Neural cell (in vitro differentiated cells): ENCODE measurements around the gene SP4. TPM values are rescaled to one million over a fixed set of nuclear protein-coding genes. Genes with fewer than 3 reads are reported as not detected.

Source experiments
- H2AFZ ChIP-seq: fragments of 200-600, 300-800 bp; sonication (generic), shearing (Covaris generic); 2 replicates; pipeline ENCODE4 v1.6.0; 2014; ENCODE audit warnings: low read depth, mild to moderate bottlenecking, antibody characterized with exemption, low read length, moderate library complexity
- H3F3A ChIP-seq: fragments of 200-600 bp; shearing (Covaris generic); 2 replicates; pipeline ENCODE4 v1.6.1; 2016; ENCODE audit warnings: mild to moderate bottlenecking, moderate library complexity, mixed read lengths, antibody characterized with exemption, low read length; ENCODE audit not compliant: insufficient read depth, poor library complexity, severe bottlenecking
- H3K27ac ChIP-seq: fragments of 200-600, 300-800 bp; sonication (generic), shearing (Covaris generic); 2 replicates; pipeline ENCODE4 v1.5.1; 2014; ENCODE audit warnings: mild to moderate bottlenecking, low read length, moderate library complexity
- H3K27me3 ChIP-seq: fragments of 300-800, 200-600 bp; sonication (generic), shearing (Covaris generic); 2 replicates; pipeline ENCODE4 v1.6.0; 2014; ENCODE audit warnings: mild to moderate bottlenecking, low read depth, low read length, moderate library complexity; ENCODE audit not compliant: insufficient read depth
- H3K36me3 ChIP-seq: fragments of 300-800, 200-600 bp; sonication (generic), shearing (Covaris generic); 2 replicates; pipeline ENCODE4 v1.5.1; 2014; ENCODE audit warnings: mild to moderate bottlenecking, antibody characterized with exemption, low read length, moderate library complexity; ENCODE audit not compliant: insufficient read depth
- H3K4me2 ChIP-seq: fragments of 300-800, 200-600 bp; sonication (generic), shearing (Covaris generic); 2 replicates; pipeline ENCODE4 v1.6.0; 2014; ENCODE audit warnings: mild to moderate bottlenecking, low read length
- H3K4me3 ChIP-seq: fragments of 300-800, 200-600 bp; sonication (generic), shearing (Covaris generic); 2 replicates; pipeline ENCODE4 v1.5.1; 2014; ENCODE audit warnings: mild to moderate bottlenecking, low read length, moderate library complexity
- H3K79me2 ChIP-seq: fragments of 200-600 bp; shearing (Covaris generic); replicated peaks from 2 replicates; pipeline ENCODE4 v1.6.0; 2014; ENCODE audit warnings: mild to moderate bottlenecking, low read length, moderate library complexity; ENCODE audit not compliant: insufficient read depth
- H3K9ac ChIP-seq: fragments of 300-800, 200-600 bp; sonication (generic), shearing (Covaris generic); 2 replicates; pipeline ENCODE4 v1.6.1; 2016; ENCODE audit warnings: mild to moderate bottlenecking, low read length, mixed read lengths
- H3K9me2 ChIP-seq: fragments of 200-600 bp; shearing (Covaris generic); 2 replicates; pipeline ENCODE4 v1.6.1; 2016; ENCODE audit warnings: mild to moderate bottlenecking, low read length, mixed read lengths; ENCODE audit not compliant: insufficient read depth
- H3K9me3 ChIP-seq: fragments of 200-600, 300-800 bp; sonication (generic), shearing (Covaris generic); 2 replicates; pipeline ENCODE4 v1.6.1; 2016; ENCODE audit warnings: mild to moderate bottlenecking, mixed run types, low read length, moderate library complexity, mixed read lengths
- H4K20me1 ChIP-seq: fragments of 200-600 bp; shearing (Covaris generic); 2 replicates; pipeline ENCODE4 v1.6.1; 2016; ENCODE audit warnings: mild to moderate bottlenecking, mixed run types; ENCODE audit not compliant: insufficient read depth
- EP300 ChIP-seq: fragments of 450-650 bp; conservative IDR thresholded peaks from 2 replicates; pipeline ENCODE4 v1.6.1; 2014; ENCODE audit warnings: antibody characterized with exemption, mild to moderate bottlenecking, moderate library complexity; ENCODE audit not compliant: poor library complexity, severe bottlenecking
- EZH2 ChIP-seq: fragments of 200-600, 300-800 bp; shearing (Covaris generic), sonication (generic); IDR thresholded peaks from 2 replicates; pipeline ENCODE4 v1.6.1; 2014; ENCODE audit warnings: antibody characterized with exemption, low read length, borderline replicate concordance, mild to moderate bottlenecking; ENCODE audit not compliant: insufficient read depth, poor library complexity, severe bottlenecking
- MXI1 ChIP-seq: fragments of 450-650 bp; conservative IDR thresholded peaks from 2 replicates; pipeline ENCODE4 v1.6.1; 2014; ENCODE audit warnings: antibody characterized with exemption, mild to moderate bottlenecking; ENCODE audit not compliant: poor library complexity, severe bottlenecking
- POLR2AphosphoS5 ChIP-seq: IDR thresholded peaks from 2 replicates; pipeline ENCODE4 v1.6.1; 2012
- RAD21 ChIP-seq: fragments of 450-650 bp; conservative IDR thresholded peaks from 2 replicates; pipeline ENCODE4 v1.6.1; 2014; ENCODE audit warnings: antibody characterized with exemption, mild to moderate bottlenecking, moderate library complexity
- SMC3 ChIP-seq: fragments of 450-650 bp; conservative IDR thresholded peaks from 2 replicates; pipeline ENCODE4 v1.6.1; 2014; ENCODE audit warnings: antibody characterized with exemption, mild to moderate bottlenecking, moderate library complexity; ENCODE audit not compliant: poor library complexity
- TAF1 ChIP-seq: IDR thresholded peaks from 2 replicates; pipeline ENCODE4 v1.6.1; 2012; ENCODE audit warnings: low read depth
- polyA plus RNA-seq: library from polyadenylated mRNA; depleted of rRNA; stranded (reverse); fragments of >200 nt; gene quantifications from 2 replicates; pipeline ENCODE4 v1.2.3, GENCODE V29; 2014
- TF ChIP-seq, protein P1 (sequence below): fragments of 450-650 bp; IDR thresholded peaks from 2 replicates; pipeline ENCODE4 v1.5.1; 2014; ENCODE audit warnings: antibody characterized with exemption, mild to moderate bottlenecking, moderate library complexity; ENCODE audit not compliant: poor library complexity, severe bottlenecking
- TF ChIP-seq, protein P2 (sequence below): IDR thresholded peaks from 2 replicates; pipeline ENCODE4 v1.6.1; 2012; ENCODE audit warnings: borderline replicate concordance

The SP4 gene
- polyA plus RNA-seq, 1 donor from 2014 or later = 27.8 TPM

DNA sequence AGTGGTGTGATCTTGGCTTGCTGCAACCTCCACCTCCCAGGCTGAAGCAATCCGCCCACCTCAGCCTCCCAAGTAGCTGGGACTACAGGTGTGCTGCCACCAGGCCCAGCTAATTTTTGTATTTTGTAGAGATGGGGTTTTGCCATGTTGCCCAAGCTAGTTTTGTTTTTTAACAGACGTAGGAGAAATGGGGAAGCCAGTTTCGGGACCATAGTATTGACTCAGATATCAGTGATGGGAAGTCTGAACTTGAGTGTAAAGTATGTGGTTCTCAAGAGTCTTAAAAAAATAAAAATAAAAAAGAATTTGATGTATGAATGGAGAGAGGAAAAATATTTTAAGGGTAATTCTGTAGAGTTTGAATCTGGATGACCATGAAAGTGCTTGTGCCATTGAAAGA is 34.2 kb downstream of the SP4 start:
- H3K79me2 ChIP-seq = peaks cover 11% of the 10 kb centered on the region
- no peak overlapping the region for H3K4me3 ChIP-seq
- no peaks in the 10 kb centered on the region for H4K20me1 ChIP-seq
- H3K36me3 ChIP-seq = no peaks in the 10 kb centered on the region
- no peak overlapping the region for H3K27ac ChIP-seq
- H3K27me3 ChIP-seq = no peaks in the 10 kb centered on the region
- H2AFZ ChIP-seq = no peak overlapping the region
- TF ChIP-seq EP300 = no peak
- TF ChIP-seq, protein P1, sequence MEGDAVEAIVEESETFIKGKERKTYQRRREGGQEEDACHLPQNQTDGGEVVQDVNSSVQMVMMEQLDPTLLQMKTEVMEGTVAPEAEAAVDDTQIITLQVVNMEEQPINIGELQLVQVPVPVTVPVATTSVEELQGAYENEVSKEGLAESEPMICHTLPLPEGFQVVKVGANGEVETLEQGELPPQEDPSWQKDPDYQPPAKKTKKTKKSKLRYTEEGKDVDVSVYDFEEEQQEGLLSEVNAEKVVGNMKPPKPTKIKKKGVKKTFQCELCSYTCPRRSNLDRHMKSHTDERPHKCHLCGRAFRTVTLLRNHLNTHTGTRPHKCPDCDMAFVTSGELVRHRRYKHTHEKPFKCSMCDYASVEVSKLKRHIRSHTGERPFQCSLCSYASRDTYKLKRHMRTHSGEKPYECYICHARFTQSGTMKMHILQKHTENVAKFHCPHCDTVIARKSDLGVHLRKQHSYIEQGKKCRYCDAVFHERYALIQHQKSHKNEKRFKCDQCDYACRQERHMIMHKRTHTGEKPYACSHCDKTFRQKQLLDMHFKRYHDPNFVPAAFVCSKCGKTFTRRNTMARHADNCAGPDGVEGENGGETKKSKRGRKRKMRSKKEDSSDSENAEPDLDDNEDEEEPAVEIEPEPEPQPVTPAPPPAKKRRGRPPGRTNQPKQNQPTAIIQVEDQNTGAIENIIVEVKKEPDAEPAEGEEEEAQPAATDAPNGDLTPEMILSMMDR = no peak
- no peak for TF ChIP-seq SMC3
- TF ChIP-seq EZH2 = no peak
- TF ChIP-seq POLR2AphosphoS5 = no peak
- no peak for TF ChIP-seq RAD21
- TF ChIP-seq, protein P2, sequence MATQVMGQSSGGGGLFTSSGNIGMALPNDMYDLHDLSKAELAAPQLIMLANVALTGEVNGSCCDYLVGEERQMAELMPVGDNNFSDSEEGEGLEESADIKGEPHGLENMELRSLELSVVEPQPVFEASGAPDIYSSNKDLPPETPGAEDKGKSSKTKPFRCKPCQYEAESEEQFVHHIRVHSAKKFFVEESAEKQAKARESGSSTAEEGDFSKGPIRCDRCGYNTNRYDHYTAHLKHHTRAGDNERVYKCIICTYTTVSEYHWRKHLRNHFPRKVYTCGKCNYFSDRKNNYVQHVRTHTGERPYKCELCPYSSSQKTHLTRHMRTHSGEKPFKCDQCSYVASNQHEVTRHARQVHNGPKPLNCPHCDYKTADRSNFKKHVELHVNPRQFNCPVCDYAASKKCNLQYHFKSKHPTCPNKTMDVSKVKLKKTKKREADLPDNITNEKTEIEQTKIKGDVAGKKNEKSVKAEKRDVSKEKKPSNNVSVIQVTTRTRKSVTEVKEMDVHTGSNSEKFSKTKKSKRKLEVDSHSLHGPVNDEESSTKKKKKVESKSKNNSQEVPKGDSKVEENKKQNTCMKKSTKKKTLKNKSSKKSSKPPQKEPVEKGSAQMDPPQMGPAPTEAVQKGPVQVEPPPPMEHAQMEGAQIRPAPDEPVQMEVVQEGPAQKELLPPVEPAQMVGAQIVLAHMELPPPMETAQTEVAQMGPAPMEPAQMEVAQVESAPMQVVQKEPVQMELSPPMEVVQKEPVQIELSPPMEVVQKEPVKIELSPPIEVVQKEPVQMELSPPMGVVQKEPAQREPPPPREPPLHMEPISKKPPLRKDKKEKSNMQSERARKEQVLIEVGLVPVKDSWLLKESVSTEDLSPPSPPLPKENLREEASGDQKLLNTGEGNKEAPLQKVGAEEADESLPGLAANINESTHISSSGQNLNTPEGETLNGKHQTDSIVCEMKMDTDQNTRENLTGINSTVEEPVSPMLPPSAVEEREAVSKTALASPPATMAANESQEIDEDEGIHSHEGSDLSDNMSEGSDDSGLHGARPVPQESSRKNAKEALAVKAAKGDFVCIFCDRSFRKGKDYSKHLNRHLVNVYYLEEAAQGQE = no peak
- TF ChIP-seq MXI1 = no peak
- no peak for TF ChIP-seq TAF1
- H3K9me2 ChIP-seq = no peaks in the 10 kb centered on the region
- H3K9ac ChIP-seq = no peak overlapping the region
- H3K4me2 ChIP-seq = no peak overlapping the region
- no peaks in the 10 kb centered on the region for H3F3A ChIP-seq
- no peaks in the 10 kb centered on the region for H3K9me3 ChIP-seq

DNA sequence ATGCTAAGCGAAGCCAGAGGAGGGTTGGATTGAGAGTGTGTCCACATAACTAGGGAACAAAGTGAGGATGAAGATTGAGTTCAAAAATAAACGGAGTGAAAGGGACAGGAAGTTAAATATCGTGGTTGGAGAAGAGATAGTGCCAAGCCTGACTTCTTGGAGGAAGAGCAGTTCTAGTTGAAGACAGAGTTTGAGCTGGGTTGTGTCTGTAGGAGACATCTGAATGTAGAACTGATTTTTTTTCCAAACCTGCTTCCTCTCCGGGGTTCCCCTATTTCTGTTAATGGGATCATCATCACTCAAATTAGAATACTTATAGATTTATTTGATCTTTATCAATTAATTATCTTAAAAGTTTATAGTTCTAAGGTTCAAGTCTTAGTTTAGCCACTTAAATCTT is 35.6 kb downstream of the SP4 start:
- Histone ChIP-seq H3K9me2 (no peaks in the 10 kb centered on the region), H4K20me1 (no peaks in the 10 kb centered on the region), H3K27me3 (no peaks in the 10 kb centered on the region), H2AFZ (no peak overlapping the region), H3K79me2 (peaks cover 15% of the 10 kb centered on the region), H3K4me3 (no peak overlapping the region), H3F3A (no peaks in the 10 kb centered on the region), H3K36me3 (no peaks in the 10 kb centered on the region), H3K9me3 (no peaks in the 10 kb centered on the region), H3K4me2 (no peak overlapping the region), H3K27ac (no peak overlapping the region), H3K9ac (no peak overlapping the region)
- no peak for TF ChIP-seq MXI1
- TF ChIP-seq EZH2 = no peak
- TF ChIP-seq POLR2AphosphoS5 = no peak
- TF ChIP-seq EP300 = no peak
- TF ChIP-seq, protein P2 = no peak
- TF ChIP-seq, protein P1 = no peak
